ENCODE measurements around the gene PDCD1. TPM values are rescaled to one million over a fixed set of nuclear protein-coding genes. Genes with fewer than 3 reads are reported as not detected.

Gene PDCD1
- total RNA-seq, 2 experiments from 2014 or later, result 9.5 to 11.4 TPM

DNA sequence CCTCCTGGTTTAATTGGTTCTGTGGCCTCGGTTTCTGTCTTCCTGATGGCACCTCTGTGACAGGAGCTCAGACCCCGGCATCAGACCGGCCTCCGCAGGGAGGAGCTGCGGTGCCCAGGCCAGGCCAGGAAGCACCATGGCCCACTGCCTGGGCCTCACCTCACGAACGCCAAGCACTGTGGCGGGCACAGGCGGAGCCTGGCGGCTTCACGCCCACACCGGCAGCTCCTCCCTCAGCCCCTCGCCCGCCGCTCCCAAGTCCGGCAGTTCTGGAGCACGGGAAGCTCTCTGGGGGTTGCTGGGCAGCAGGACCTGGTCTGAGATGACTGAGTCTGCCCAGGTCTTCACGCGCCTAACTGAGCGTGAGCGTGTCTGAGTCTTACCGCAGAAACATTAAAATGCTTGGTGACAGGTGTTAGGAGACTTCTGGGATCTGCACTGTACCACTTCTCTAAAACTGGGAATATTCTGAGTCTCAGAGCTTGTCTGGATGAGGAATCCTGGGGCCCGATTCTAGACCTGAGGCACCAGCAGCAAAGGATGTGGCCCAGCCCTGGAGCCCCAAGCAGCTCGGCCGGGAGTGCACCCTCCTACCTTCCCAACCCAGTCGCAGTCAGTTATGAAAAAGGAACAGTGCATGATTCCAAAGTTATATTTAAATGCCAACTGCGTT is 32.8 kb upstream of the PDCD1 start:
- Histone ChIP-seq H3K4me1 (ENCODE audit: insufficient read depth, low read length) (peaks cover 11% of the 10 kb centered on the region), H3K4me3 (ENCODE audit: low read length) (no peak overlapping the region), H3K36me3 (ENCODE audit: insufficient read depth, low read length) (peaks cover 27% of the 10 kb centered on the region), H3K9me3 (ENCODE audit: control insufficient read depth in 1 of 2, insufficient read depth in 1 of 2, low read length in 2 of 2) (peaks cover 0 to 12% of the 10 kb centered on the region in 2 experiments), H3K27me3 (ENCODE audit: control insufficient read depth in 1 of 2, insufficient read depth in 2 of 2, low read length in 2 of 2) (no peaks in the 10 kb centered on the region), H3K27ac (ENCODE audit: low read depth in 1 of 2, low read length in 2 of 2) (no peak overlapping the region)
- no peak overlapping the region for H3K4me3 Mint-ChIP-seq
- no peak overlapping the region for H3K27ac Mint-ChIP-seq
- POLR2A ChIA-PET, result no interaction called here
- ATAC-seq (ENCODE audit: poor library complexity) (no peak), DNase-seq (no peak)
- no peaks in the 10 kb centered on the region for H3K9me3 Mint-ChIP-seq
- H3K4me1 Mint-ChIP-seq (ENCODE audit: low read depth), result peaks cover 35% of the 10 kb centered on the region
- intact Hi-C loops (cut with DNase I, micrococcal nuclease), result no loop called here
- H3K27me3 Mint-ChIP-seq, result no peaks in the 10 kb centered on the region
- TF ChIP-seq CTCF (IDR thresholded peaks at IDR 0.05), result no peak
- H3K36me3 Mint-ChIP-seq (ENCODE audit: low read depth), result peaks cover 33% of the 10 kb centered on the region
- CTCF ChIA-PET, result no interaction called here

GRCh38 chr2:241890524-241891235 is 32.0 kb upstream of the PDCD1 start:
- Mint-ChIP-seq H3K27ac (no peak overlapping the region), H3K9me3 (no peaks in the 10 kb centered on the region)
- peaks cover 0 to 12% of the 10 kb centered on the region in 2 experiments for H3K9me3 ChIP-seq (ENCODE audit: control insufficient read depth in 1 of 2, insufficient read depth in 1 of 2, low read length in 2 of 2)

DNA sequence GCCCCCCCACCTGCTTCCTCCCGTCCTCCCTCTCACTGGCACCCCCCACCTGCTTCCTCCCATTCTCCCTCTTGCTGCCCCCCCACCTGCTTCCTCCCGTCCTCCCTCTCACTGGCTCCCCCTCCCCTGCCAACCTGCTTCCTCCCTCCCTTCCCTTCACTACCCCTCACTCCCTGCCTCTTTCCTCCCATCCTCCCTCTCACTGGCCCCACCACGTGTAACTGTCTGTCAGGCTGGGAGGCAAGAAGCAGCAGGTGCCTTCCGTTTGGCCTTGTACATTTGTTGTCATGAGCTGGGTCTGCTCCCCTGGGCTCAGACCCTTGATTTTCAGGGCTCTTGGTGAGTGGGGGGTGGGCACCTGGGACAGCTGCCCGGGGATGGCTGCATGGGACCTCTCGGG is 29.9 kb upstream of the PDCD1 start:
- Mint-ChIP-seq H3K4me3 (peak overlapping the region; percentile 9), H3K27me3 (no peaks in the 10 kb centered on the region), H3K36me3 (ENCODE audit: low read depth) (peaks cover 50% of the 10 kb centered on the region), H3K27ac (peak overlapping the region; percentile 78), H3K9me3 (no peaks in the 10 kb centered on the region), H3K4me1 (ENCODE audit: low read depth) (peaks cover 50% of the 10 kb centered on the region)
- no peak overlapping the region for H3K4me3 ChIP-seq (ENCODE audit: low read length)
- DNase-seq, result peak in 2 of 14 experiments; percentile 20 to 40
- no peak for TF ChIP-seq CTCF (IDR thresholded peaks at IDR 0.05)
- intact Hi-C loops (cut with DNase I, micrococcal nuclease), result loop anchor here (10.0 kb wide), 2 partner anchors 184 to 1324 kb away; partner anchors contain the start of genes DUSP28 (in 1 of the 2), ING5 (in 1 of the 2) and RNPEPL1 (in 1 of the 2)
- no peaks in the 10 kb centered on the region for H3K27me3 ChIP-seq (ENCODE audit: control insufficient read depth in 1 of 2, insufficient read depth in 2 of 2, low read length in 2 of 2)
- H3K4me1 ChIP-seq (ENCODE audit: insufficient read depth, low read length), result peaks cover 14% of the 10 kb centered on the region
- no peak for ATAC-seq (ENCODE audit: poor library complexity)
- ChIA-PET POLR2A (no interaction called here), CTCF (no interaction called here)
- peaks cover 0 to 12% of the 10 kb centered on the region in 2 experiments for H3K9me3 ChIP-seq (ENCODE audit: control insufficient read depth in 1 of 2, insufficient read depth in 1 of 2, low read length in 2 of 2)
- H3K36me3 ChIP-seq (ENCODE audit: insufficient read depth, low read length), result peaks cover 40% of the 10 kb centered on the region
- H3K27ac ChIP-seq (ENCODE audit: low read depth in 1 of 2, low read length in 2 of 2), result peak overlapping the region in 1 of 2 donors; percentile 21

More at GRCh38 chr2:241890524-241891235, 32.0 kb upstream of the PDCD1 start:
- no peak for ATAC-seq (ENCODE audit: poor library complexity)
- Mint-ChIP-seq H3K4me1 (ENCODE audit: low read depth) (peaks cover 43% of the 10 kb centered on the region), H3K36me3 (ENCODE audit: low read depth) (peaks cover 41% of the 10 kb centered on the region), H3K4me3 (no peak overlapping the region), H3K27me3 (no peaks in the 10 kb centered on the region)
- intact Hi-C loops (cut with DNase I, micrococcal nuclease), result no loop called here
- ChIA-PET CTCF (no interaction called here), POLR2A (no interaction called here)
- no peaks in the 10 kb centered on the region for H3K27me3 ChIP-seq (ENCODE audit: control insufficient read depth in 1 of 2, insufficient read depth in 2 of 2, low read length in 2 of 2)
- no peak overlapping the region for H3K4me3 ChIP-seq (ENCODE audit: low read length)
- no peak for TF ChIP-seq CTCF (IDR thresholded peaks at IDR 0.05)
- peaks cover 11% of the 10 kb centered on the region for H3K4me1 ChIP-seq (ENCODE audit: insufficient read depth, low read length)
- no peak overlapping the region for H3K27ac ChIP-seq (ENCODE audit: low read depth in 1 of 2, low read length in 2 of 2)
- no peak for DNase-seq
- peaks cover 33% of the 10 kb centered on the region for H3K36me3 ChIP-seq (ENCODE audit: insufficient read depth, low read length)
